LNCAP (cell line): ENCODE data around the gene MAML2.

Experiments
- CTCF ChIP-seq: fragments of 450-650 bp; IDR thresholded peaks from 2 replicates; pipeline ENCODE4 v1.5.1; 2017; ENCODE audit warnings: mild to moderate bottlenecking

MAML2 gene

GRCh38 chr11:96012086-96012824, 330.7 kb downstream of the MAML2 start:
- TF ChIP-seq CTCF: peak; percentile 70

GRCh38 chr11:96010683-96011082, 332.3 kb downstream of the MAML2 start:
- no peak for TF ChIP-seq CTCF

GRCh38 chr11:96008161-96008720, 334.8 kb downstream of the MAML2 start:
- no peak for TF ChIP-seq CTCF

GRCh38 chr11:96006037-96006436, 337.0 kb downstream of the MAML2 start:
- no peak for TF ChIP-seq CTCF

- no peak for TF ChIP-seq CTCF
These were observed 338.1 kb downstream of the MAML2 start for GRCh38 chr11:96004862-96005261.

GRCh38 chr11:96002754-96003290, 340.2 kb downstream of the MAML2 start:
- TF ChIP-seq CTCF: no peak

GRCh38 chr11:96002339-96002738, 340.7 kb downstream of the MAML2 start:
- TF ChIP-seq CTCF: no peak
